ENCODE data around the gene DPY30.

Gene DPY30

DNA sequence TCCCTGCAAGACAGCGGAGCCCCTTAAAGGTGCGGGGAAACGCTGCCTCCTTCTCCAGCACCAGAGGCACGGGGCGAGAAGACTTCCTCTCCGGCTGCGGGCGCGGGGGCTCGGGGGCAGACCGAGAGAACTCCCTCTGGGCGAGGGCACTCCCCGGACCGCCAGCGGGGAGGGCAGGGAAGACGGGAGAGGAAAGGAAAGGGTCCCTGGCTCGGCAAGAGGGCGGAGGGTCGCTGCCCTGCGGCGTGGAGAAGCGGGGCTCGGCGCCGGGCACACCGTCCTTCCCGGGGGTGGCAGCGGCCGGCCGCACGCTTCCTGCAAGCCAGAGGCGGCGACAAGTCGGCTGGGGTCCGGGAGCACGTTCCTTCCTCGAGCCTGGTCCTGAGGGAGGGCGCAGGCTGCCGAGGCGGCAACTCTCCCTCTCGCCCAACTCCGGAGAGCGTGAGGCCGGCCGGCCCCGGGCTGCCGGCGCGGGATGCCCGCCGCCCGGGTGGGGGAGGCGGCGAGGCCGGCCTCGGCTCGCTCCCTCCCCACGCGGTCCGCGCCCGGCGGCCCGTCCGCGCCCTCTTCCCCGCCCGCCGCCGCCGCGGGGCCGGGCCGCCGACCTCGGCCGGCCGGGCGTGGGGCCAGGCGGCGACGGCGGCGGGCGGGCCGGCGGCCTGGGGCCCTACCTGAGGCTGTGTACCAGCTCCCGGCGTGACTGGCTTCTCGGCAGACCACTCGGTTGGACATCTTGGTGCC lies 29.9 kb downstream of the DPY30 start:
- peak; percentile 26 to 76 (median 73) for DNase-seq

GRCh38 chr2:32008805-32009515 lies 30.6 kb downstream of the DPY30 start:
- DNase-seq: peak in 2 of 3 experiments; percentile 23 to 76

- DNase-seq: no peak
Measured at GRCh38 chr2:32007121-32007391, 32.5 kb downstream of the DPY30 start.

DNA sequence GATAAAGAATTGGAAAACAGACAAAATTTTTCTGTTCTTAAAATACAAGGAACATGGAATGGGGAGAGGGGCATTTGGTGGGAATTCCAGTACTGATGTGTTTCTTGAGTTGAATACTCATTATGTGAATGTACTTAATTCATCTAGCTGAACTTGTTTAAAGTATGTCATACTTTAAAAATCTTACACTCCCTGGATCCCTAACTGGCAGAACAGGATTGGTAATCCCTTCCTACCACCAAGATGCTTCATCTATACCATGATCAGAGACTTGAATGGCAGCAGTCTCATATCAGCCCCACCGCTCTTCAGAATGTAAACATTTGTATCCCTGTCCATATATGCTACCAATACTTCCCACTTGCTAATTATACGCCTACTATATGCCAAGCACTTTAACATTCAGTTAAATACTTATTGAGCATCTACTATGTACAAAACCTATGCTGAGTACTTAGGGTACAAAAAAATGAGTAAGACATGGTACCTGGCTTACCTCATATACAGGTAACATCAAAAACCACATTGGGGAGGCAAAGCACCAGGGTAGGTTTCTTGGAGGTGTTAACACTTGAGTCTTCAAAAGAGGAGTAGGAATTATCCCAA lies 34.1 kb downstream of the DPY30 start:
- DNase-seq: no peak

GRCh38 chr2:32003791-32004190 lies 35.8 kb downstream of the DPY30 start:
- no peak for DNase-seq

DNA sequence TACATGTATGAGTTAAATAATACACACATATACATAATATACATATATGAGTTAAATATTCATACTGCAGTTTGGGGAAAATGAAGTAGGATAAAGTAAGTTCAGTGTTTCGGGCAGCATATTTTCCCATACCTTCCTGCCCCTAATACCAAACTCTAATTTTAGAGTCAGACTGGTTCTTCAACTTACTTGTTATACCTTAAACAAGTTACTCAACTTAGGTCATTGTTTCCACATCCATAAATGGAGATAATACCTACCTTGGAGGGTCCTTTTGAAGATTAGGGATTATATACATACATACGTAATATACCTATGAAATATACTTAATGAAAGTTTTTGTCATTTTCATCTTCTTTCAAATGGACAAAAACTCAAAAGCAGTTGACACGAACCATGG lies 37.2 kb downstream of the DPY30 start:
- no peak for DNase-seq

DNA sequence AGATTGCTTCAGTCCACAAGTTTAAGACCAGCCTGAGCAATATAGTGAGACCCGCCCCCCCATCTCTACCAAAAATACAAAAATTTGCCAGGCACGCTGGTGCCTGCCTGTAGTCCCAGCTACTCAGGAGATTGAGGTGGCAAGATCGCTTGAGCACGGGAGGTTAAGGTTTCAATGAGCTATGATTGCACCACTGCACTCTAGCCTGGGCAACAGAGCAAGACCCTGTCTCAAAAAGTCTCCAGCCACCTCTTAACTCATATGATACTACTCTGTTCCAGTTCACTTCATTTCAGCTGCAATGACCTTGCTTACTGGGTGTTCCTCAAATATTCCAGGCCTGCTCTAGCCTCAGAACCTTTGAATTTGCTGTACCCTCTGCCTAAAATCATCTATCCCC lies 40.2 kb downstream of the DPY30 start:
- DNase-seq: no peak

DNA sequence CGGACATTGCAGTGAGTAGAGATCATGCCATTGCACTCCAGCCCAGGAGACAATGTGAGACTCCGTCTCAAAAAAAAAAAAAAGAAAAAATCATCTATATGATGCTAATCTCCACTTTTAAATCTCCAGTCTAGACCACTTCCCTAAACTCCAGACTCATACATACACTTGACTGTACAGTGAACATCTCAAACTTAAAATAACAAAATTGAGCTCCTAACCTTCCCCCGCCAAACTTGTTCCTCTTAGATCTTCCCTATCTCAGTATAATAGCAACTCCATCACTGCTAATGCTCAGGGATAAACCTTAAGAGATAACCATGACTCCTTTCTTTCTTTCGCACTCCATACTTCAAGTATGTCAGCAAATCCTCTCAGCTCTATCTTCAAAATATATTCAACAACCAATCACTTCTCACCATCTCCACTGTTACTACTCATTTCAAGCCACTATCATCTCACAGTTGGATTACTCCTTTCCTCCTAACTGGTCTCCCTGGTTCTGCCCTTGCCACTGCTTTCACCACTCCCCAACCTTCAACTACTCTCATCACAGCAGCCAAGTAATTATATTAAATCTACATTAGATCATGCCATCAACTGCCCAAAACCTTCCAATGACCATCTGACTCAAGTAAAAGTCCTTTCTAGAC lies 40.7 kb downstream of the DPY30 start:
- DNase-seq: no peak

DNA sequence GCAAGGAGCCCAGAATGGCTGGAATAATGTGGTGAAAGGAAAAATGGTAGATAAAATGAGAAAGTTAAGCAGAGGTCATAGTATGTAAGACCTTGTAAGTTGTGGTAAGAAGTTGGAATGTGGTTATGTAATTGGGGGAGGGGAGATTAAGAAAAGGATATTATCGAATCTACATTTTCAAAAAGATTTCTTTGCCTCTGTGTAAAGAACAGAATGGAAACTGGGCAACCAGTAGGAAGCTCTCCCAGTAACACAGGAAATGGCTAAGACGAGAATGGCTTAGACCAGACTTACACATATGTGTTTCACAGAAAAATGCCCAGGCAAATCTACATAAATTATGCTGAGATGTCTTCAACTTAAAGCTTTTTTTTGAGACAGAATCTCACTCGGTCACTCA lies 42.0 kb downstream of the DPY30 start:
- DNase-seq: no peak

GRCh38 chr2:31996571-31997150 lies 42.9 kb downstream of the DPY30 start:
- no peak for DNase-seq

- no peak for DNase-seq
Measured at GRCh38 chr2:31992934-31993333, 46.7 kb downstream of the DPY30 start.

- DNase-seq: no peak
Measured at GRCh38 chr2:31992025-31992579, 47.5 kb downstream of the DPY30 start.

DNA sequence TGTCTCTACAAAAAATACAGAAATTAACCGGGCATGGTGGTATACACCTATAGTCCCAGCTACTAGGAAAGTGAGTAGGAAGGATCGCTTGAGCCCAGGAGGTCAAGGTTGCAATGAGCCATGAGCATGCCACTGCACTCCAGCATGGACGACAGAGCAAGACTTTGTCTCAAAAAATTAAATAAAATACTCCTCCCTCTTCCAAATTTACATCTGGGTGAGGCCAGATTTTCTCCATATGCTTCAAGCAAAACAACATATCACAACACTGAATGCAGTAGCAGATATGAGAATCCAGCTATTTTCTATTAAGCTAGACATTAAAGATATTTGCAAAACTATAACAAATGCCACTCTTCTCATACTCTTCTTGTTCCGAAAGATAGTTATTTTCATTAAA lies 49.7 kb downstream of the DPY30 start:
- no peak for DNase-seq

DNA sequence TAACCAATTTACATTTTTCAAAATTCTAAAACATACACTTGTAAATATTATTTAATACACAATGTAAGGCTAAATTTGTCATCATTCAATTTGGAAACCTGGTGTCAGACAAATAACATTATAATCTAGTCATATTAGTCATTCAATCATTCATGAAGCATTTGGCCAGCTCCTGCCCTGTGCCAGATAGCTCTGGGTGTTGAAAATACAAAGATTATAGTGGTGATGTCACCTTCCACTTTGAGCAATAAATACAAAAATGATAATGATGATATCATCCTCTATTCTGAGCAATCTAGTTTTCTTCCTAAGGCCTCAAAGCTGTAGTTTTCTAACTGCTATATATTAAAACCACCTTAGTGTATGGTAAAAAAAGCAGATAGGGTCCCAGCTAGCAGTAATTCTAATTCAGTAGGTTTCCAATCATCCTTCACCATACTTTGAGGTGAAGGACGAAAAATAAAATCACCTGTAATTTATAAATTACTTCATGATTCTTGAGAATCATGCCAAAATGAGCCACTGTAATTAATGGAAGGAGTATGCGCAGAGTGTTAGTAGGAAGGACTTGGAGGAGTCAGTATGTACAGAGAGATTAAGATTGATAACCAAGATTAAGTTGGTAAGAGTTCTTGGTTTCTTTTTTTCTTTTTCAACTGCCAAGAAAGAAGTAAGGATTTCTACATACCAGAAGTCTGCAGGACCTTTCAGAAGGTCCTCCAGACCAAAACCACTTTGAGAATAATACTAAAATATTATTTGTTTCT lies 52.0 kb downstream of the DPY30 start:
- no peak for DNase-seq

- DNase-seq: no peak
Measured at GRCh38 chr2:31986906-31987305, 52.7 kb downstream of the DPY30 start.

- DNase-seq: no peak
Measured at GRCh38 chr2:31983762-31984467, 55.7 kb downstream of the DPY30 start.

DNA sequence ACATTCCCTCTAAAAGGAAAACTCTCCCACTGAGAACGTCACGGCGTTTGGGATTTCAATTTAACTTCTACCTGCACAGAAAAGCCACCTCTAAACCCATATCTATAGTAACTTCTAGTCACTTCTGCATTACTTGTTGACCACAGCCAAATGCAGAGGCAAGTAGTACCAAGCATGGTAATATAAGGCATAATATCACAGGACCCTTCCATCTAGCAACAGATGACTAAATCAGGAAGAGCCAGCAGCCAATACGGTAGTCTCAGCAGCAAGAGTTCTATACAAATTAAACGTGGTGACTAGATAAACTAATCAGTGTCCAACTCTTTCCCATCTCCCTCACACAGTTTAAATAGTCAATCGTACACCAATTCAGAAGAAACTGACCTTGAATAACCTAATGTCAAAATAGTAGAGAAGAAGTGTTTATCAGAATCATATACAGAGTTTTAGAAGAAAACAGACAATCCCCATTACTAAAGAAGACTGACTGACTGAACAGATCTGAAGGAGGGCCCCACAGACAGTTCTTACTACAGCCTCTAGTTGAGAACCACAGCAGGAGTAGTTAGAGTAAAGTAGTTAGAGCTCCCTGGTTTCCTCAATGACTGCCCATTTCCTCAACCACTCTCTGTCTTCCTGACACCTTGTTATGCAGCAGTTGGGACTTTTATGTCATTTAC lies 58.8 kb downstream of the DPY30 start:
- DNase-seq: no peak

GRCh38 chr2:31979956-31980355 lies 59.6 kb downstream of the DPY30 start:
- no peak for DNase-seq

- no peak for DNase-seq
Measured at GRCh38 chr2:31979018-31979417, 60.6 kb downstream of the DPY30 start.

DNA sequence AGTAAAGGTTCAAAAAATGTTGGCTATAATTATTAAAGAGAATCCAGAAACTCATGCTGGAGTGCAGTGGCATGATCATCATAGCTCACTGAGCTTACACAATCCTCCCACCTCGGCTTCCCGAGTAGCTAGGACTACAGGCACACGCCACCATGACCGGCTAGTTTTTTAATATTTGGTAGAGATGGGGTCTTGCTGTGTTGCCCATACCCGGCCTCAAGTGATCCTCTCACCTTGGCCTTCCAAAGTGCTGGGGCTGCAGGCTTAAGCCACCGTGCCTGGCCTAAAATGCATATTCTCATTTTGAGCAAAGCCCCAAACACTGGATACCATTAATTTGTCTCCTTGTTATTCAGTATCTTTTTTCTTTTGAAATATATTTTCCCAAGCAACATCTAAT lies 61.2 kb downstream of the DPY30 start:
- no peak for DNase-seq
